ENCODE measurements around the gene TJAP1.
A peak's percentile ranks its signal among the peaks of the same experiment; 100 is the strongest.

Gene TJAP1

GRCh38 chr6:43506171-43506570 is 28.8 kb downstream of the TJAP1 start:
- Histone ChIP-seq H3K9me2 (ENCODE audit: low read depth, low read length) (no peaks in the 10 kb centered on the region), H3K9me3 (ENCODE audit: low read length) (no peaks in the 10 kb centered on the region), H3K4me3 (ENCODE audit: low read depth, low read length, poor library complexity, severe bottlenecking) (no peak overlapping the region), H3F3A (ENCODE audit: insufficient read depth, low read length) (no peaks in the 10 kb centered on the region), H3K27me3 (ENCODE audit: insufficient read depth, low read length) (peaks cover 8% of the 10 kb centered on the region), H4K20me1 (ENCODE audit: insufficient read depth, low read length) (no peaks in the 10 kb centered on the region), H3K4me1 (ENCODE audit: insufficient read depth, low read length, severe bottlenecking) (peaks cover 12% of the 10 kb centered on the region), H3K36me3 (ENCODE audit: insufficient read depth, low read length) (peaks cover 25% of the 10 kb centered on the region; the same call in 1 of the 2 replicates), H3K27ac (ENCODE audit: low read depth, low read length, poor library complexity, severe bottlenecking) (no peak overlapping the region), H3K4me2 (ENCODE audit: low read length) (no peak overlapping the region), H2AFZ (ENCODE audit: low read length) (no peak overlapping the region), H3K79me2 (ENCODE audit: insufficient read depth, low read length) (no peaks in the 10 kb centered on the region), H3K9ac (ENCODE audit: low read length) (no peak overlapping the region)
- no peak for TF ChIP-seq EZH2 (IDR thresholded peaks at IDR 0.05; ENCODE audit: borderline replicate concordance, low read length)
- TF ChIP-seq CTCF (IDR thresholded peaks at IDR 0.05; ENCODE audit: low read length) = no peak

- Histone ChIP-seq H3K4me1 (ENCODE audit: insufficient read depth, low read length, severe bottlenecking) (peaks cover 12% of the 10 kb centered on the region), H4K20me1 (ENCODE audit: insufficient read depth, low read length) (no peaks in the 10 kb centered on the region), H3F3A (ENCODE audit: insufficient read depth, low read length) (no peaks in the 10 kb centered on the region), H3K9me3 (ENCODE audit: low read length) (no peaks in the 10 kb centered on the region), H3K9ac (ENCODE audit: low read length) (no peak overlapping the region), H3K27ac (ENCODE audit: low read depth, low read length, poor library complexity, severe bottlenecking) (no peak overlapping the region), H3K4me2 (ENCODE audit: low read length) (no peak overlapping the region), H3K27me3 (ENCODE audit: insufficient read depth, low read length) (peaks cover 8% of the 10 kb centered on the region), H3K36me3 (ENCODE audit: insufficient read depth, low read length) (peaks cover 29% of the 10 kb centered on the region; the same call in 1 of the 2 replicates), H3K9me2 (ENCODE audit: low read depth, low read length) (no peaks in the 10 kb centered on the region), H2AFZ (ENCODE audit: low read length) (no peak overlapping the region), H3K79me2 (ENCODE audit: insufficient read depth, low read length) (no peaks in the 10 kb centered on the region), H3K4me3 (ENCODE audit: low read depth, low read length, poor library complexity, severe bottlenecking) (no peak overlapping the region)
- peak; percentile 92 for TF ChIP-seq CTCF (IDR thresholded peaks at IDR 0.05; ENCODE audit: low read length)
- TF ChIP-seq EZH2 (IDR thresholded peaks at IDR 0.05; ENCODE audit: borderline replicate concordance, low read length) = no peak
Observed at GRCh38 chr6:43506667-43507471, 29.5 kb downstream of the TJAP1 start.

GRCh38 chr6:43508481-43509141 is 31.2 kb downstream of the TJAP1 start:
- Histone ChIP-seq H3K4me1 (ENCODE audit: insufficient read depth, low read length, severe bottlenecking) (peaks cover 12% of the 10 kb centered on the region), H3K4me2 (ENCODE audit: low read length) (no peak overlapping the region), H4K20me1 (ENCODE audit: insufficient read depth, low read length) (no peaks in the 10 kb centered on the region), H3K4me3 (ENCODE audit: low read depth, low read length, poor library complexity, severe bottlenecking) (no peak overlapping the region), H3K36me3 (ENCODE audit: insufficient read depth, low read length) (peaks cover 35% of the 10 kb centered on the region), H3F3A (ENCODE audit: insufficient read depth, low read length) (no peaks in the 10 kb centered on the region), H3K79me2 (ENCODE audit: insufficient read depth, low read length) (no peaks in the 10 kb centered on the region), H3K27ac (ENCODE audit: low read depth, low read length, poor library complexity, severe bottlenecking) (no peak overlapping the region), H3K9me3 (ENCODE audit: low read length) (no peaks in the 10 kb centered on the region), H2AFZ (ENCODE audit: low read length) (no peak overlapping the region), H3K27me3 (ENCODE audit: insufficient read depth, low read length) (peaks cover 8% of the 10 kb centered on the region), H3K9ac (ENCODE audit: low read length) (no peak overlapping the region), H3K9me2 (ENCODE audit: low read depth, low read length) (no peaks in the 10 kb centered on the region)
- TF ChIP-seq EZH2 (IDR thresholded peaks at IDR 0.05; ENCODE audit: borderline replicate concordance, low read length) (no peak), CTCF (IDR thresholded peaks at IDR 0.05; ENCODE audit: low read length) (no peak)

All from OCI-LY1 (cell line).